ENCODE measurements around the gene GALNT2. TPM values are rescaled to one million over a fixed set of nuclear protein-coding genes. Genes with fewer than 3 reads are reported as not detected.

Gene GALNT2
- total and polyA plus RNA-seq, 2 of the 4 experiments (the other 2 are of a cell fraction), result 50.4 to 189 TPM

GRCh38 chr1:230109066-230109465 is 42.0 kb downstream of the GALNT2 start:
- Histone ChIP-seq H3K18ac (ENCODE audit: low read depth, low read length) (no peak overlapping the region), H3K9me3 (ENCODE audit: control insufficient read depth, insufficient read depth, low read length) (no peaks in the 10 kb centered on the region), H3K4me2 (ENCODE audit: low read depth, low read length) (no peak overlapping the region), H3K9me1 (ENCODE audit: insufficient read depth, low read length) (peaks cover 47% of the 10 kb centered on the region), H3K79me1 (ENCODE audit: low read depth in 1 of 2, low read length in 2 of 2) (peaks cover 37 to 84% of the 10 kb centered on the region in 2 experiments), H3K4me1 (ENCODE audit: control insufficient read depth, insufficient read depth, low read length) (peaks cover 43% of the 10 kb centered on the region), H3K9ac (ENCODE audit: low read depth, low read length) (no peak overlapping the region), H2BK20ac (ENCODE audit: low read depth, low read length) (no peak overlapping the region), H3K23ac (ENCODE audit: low read depth, low read length) (no peak overlapping the region), H3K27me3 (ENCODE audit: control insufficient read depth, insufficient read depth, low read length) (no peaks in the 10 kb centered on the region), H4K91ac (ENCODE audit: insufficient read depth, low read depth, low read length) (no peak overlapping the region), H2BK5ac (ENCODE audit: low read depth, low read length, poor library complexity, severe bottlenecking) (no peak overlapping the region), H4K8ac (ENCODE audit: low read depth in 2 of 2, low read length in 2 of 2) (no peak overlapping the region), H3K56ac (ENCODE audit: extremely low read depth, insufficient read depth, low read length) (no peak overlapping the region), H2BK15ac (ENCODE audit: low read depth, low read length) (no peak overlapping the region), H2AK5ac (ENCODE audit: low read depth, low read length) (no peak overlapping the region), H4K5ac (ENCODE audit: low read depth, low read length) (no peak overlapping the region), H3K4ac (ENCODE audit: low read depth, low read length) (no peak overlapping the region), H3K4me3 (ENCODE audit: insufficient read depth, low read depth, low read length) (no peak overlapping the region), H3K14ac (replicated peaks; ENCODE audit: low read depth, low read length) (no peak overlapping the region), H3K36me3 (ENCODE audit: control insufficient read depth, insufficient read depth, low read length) (no peaks in the 10 kb centered on the region; the same call in 1 of the 2 replicates), H2AFZ (replicated peaks; ENCODE audit: low read length, poor library complexity) (no peak overlapping the region), H2BK120ac (ENCODE audit: low read depth, low read length) (no peak overlapping the region), H3K27ac (ENCODE audit: insufficient read depth, low read length) (no peak overlapping the region), H4K20me1 (ENCODE audit: insufficient read depth, low read length) (peaks cover 63% of the 10 kb centered on the region), H2AK9ac (replicated peaks; ENCODE audit: low read depth, low read length, poor library complexity) (no peak overlapping the region)
- WGBS, 2 experiments (ENCODE audit: extremely low coverage in 2 of 2, insufficient read length in 1 of 2), result 100% methylated on average over 3 of the region's 11 CpGs; no CpG with 5 or more reads in 1 of the 2 experiments
- no TSS peak for BruUV-seq (replicated peaks)
- ChIA-PET CTCF (interaction anchor here (0.7 kb wide), 1 partner anchor 18 kb away, joined by 4 read pairs; no protein-coding TSS in a partner anchor), POLR2A (ENCODE audit: unreplicated experiment) (no interaction called here)
- DNase-seq, result no peak
- no peak for TF ChIP-seq RCOR1 (IDR thresholded peaks at IDR 0.05; ENCODE audit: insufficient replicate concordance, low read length)
- no peak for TF ChIP-seq CTCF (conservative IDR thresholded peaks at IDR 0.05; ENCODE audit: low read depth, low read length)
- no peak for TF ChIP-seq CEBPB (IDR thresholded peaks at IDR 0.05; ENCODE audit: low read depth, low read length)
- TF ChIP-seq MXI1 (IDR thresholded peaks at IDR 0.05; ENCODE audit: borderline replicate concordance, low read depth, low read length), result no peak
- TF ChIP-seq FOS (IDR thresholded peaks at IDR 0.05; ENCODE audit: low read depth, low read length), result no peak
- no peak for TF ChIP-seq MAZ (IDR thresholded peaks at IDR 0.05; ENCODE audit: borderline replicate concordance, low read depth, low read length)
- TF ChIP-seq SMC3 (IDR thresholded peaks at IDR 0.05; ENCODE audit: low read depth, low read length), result no peak
- TF ChIP-seq NFE2L2 (IDR thresholded peaks at IDR 0.05; ENCODE audit: low read depth, low read length), result no peak
- TF ChIP-seq USF2 (IDR thresholded peaks at IDR 0.05; ENCODE audit: low read depth, low read length), result no peak
- no peak for TF ChIP-seq ELK1 (IDR thresholded peaks at IDR 0.05; ENCODE audit: borderline replicate concordance, low read depth, low read length)
- TF ChIP-seq CHD1 (IDR thresholded peaks at IDR 0.05; ENCODE audit: low read depth, low read length), result no peak
- TF ChIP-seq MAFK (IDR thresholded peaks at IDR 0.05; ENCODE audit: low read depth, low read length), result no peak
- TF ChIP-seq BHLHE40 (IDR thresholded peaks at IDR 0.05; ENCODE audit: low read depth, low read length), result no peak
- TF ChIP-seq POLR2A (IDR thresholded peaks at IDR 0.05; ENCODE audit: low read depth, low read length), result no peak
- TF ChIP-seq RFX5 (IDR thresholded peaks at IDR 0.05; ENCODE audit: low read depth, low read length), result no peak
- no peak for TF ChIP-seq RAD21 (IDR thresholded peaks at IDR 0.05; ENCODE audit: low read length)
- intact Hi-C loops (cut with micrococcal nuclease) (no loop called here), in situ Hi-C loops (cut with MboI; ENCODE audit: low sequenced_read_pairs) (no loop called here), dilution Hi-C loops (cut with HindIII; ENCODE audit: low sequenced_read_pairs, unreplicated experiment) (no loop called here)
- no peak for ATAC-seq (ENCODE audit: low read depth)

Measured in IMR-90 (cell line).